Calu3 (cell line): ENCODE data around the gene SS18L1. TPM values are rescaled to one million over a fixed set of nuclear protein-coding genes. Genes with fewer than 3 reads are reported as not detected.
A peak's percentile ranks its signal among the peaks of the same experiment; 100 is the strongest.

Experiments used
- BruUV-seq: library from RNA; stranded (reverse); fragments of 400-500 nt; replicated peaks from 2 replicates; lab custom pipeline; 2021; lab: Mats Ljungman, UMichigan
- CTCF ChIA-PET: fragments of 300-600 bp; sonication (Branson Sonifier 250); formaldehyde crosslinking; loops from one replicate; lab custom pipeline; 2022; ENCODE audit warnings: antibody characterized with exemption; lab: Charles Lee
- DNase-seq: peaks from one replicate; pipeline ENCODE4 v3.0.0; 2022
- H3K27ac Mint-ChIP-seq: one replicate; pipeline ENCODE4 v1.8.0; 2022; ENCODE audit warnings: mixed read lengths; ENCODE audit not compliant: unreplicated experiment
- H3K27me3 Mint-ChIP-seq: one replicate; pipeline ENCODE4 v1.8.0; 2022; ENCODE audit warnings: mixed read lengths; ENCODE audit not compliant: unreplicated experiment
- H3K36me3 Mint-ChIP-seq: one replicate; pipeline ENCODE4 v1.8.0; 2022; ENCODE audit warnings: mild to moderate bottlenecking, moderate library complexity, mixed read lengths; ENCODE audit not compliant: insufficient read depth, unreplicated experiment
- H3K4me1 Mint-ChIP-seq: one replicate; pipeline ENCODE4 v1.8.0; 2022; ENCODE audit warnings: mild to moderate bottlenecking, low read depth, mixed read lengths; ENCODE audit not compliant: unreplicated experiment
- H3K4me3 Mint-ChIP-seq: one replicate; pipeline ENCODE4 v1.8.0; 2022; ENCODE audit warnings: mild to moderate bottlenecking, low read depth, moderate library complexity, mixed read lengths; ENCODE audit not compliant: unreplicated experiment
- H3K9me3 Mint-ChIP-seq: one replicate; pipeline ENCODE4 v1.8.0; 2022; ENCODE audit warnings: low read depth, mixed read lengths; ENCODE audit not compliant: unreplicated experiment
- intact Hi-C: fragments of 100-400 bp; cut with micrococcal nuclease; formaldehyde crosslinking; loops from one replicate; pipeline ENCODE4 v1.10.0; 2022; ENCODE audit not compliant: unreplicated experiment
- total RNA-seq: library from RNA; stranded (reverse); gene quantifications from 2 replicates; pipeline ENCODE4 v1.2.3, GENCODE V29; 2022
- TF ChIP-seq, protein P1 (sequence below): fragments of 200-600 bp; IDR thresholded peaks from one replicate; pipeline ENCODE4 v1.8.0; 2022; ENCODE audit warnings: antibody characterized with exemption; ENCODE audit not compliant: unreplicated experiment

The SS18L1 gene
- total RNA-seq, 1 experiment from 2014 or later = 47.4 TPM

DNA sequence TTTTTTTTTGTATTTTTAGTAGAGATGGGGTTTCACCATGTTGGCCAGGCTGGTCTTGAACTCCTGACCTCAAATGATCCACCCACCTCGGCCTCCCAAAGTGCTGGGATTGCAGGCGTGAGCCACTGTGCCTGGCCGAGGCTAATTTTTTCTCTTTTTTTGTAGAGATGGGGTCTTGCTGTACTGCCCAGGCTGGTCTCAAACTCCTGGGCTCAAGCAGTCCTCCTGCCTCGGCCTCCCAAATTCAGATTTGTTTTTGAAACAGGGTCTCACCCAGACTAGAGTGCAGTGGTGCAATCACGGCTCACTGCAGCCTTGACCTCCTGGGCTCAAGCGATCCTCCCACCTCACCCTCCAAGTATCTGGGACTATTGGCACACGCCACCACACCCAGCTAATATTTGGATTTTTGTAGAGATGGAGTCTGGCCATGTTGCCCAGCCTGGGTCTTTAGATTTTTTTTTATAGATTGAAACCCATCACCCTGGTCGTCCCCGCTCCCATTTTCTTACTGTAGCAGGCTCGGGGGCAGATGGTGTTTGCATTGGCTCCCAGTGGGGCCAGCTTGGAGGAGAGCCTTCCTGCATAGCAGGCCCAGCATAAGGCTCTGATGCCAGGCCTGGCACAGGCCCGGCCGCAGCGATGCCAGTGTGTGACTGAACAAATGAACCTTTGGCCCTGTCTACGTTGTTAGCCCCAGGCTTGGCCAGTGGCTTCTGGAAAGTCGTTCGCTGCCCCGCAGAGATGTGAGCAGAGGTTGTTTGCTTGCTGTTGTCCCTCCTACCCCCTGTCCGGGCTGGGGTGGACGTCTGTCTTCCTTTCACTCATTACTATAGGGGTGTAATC is 35.0 kb downstream of the SS18L1 start:
- intact Hi-C loops = no loop called here
- Mint-ChIP-seq H3K4me1 (peaks cover 8% of the 10 kb centered on the region), H3K27me3 (no peaks in the 10 kb centered on the region), H3K36me3 (peaks cover 46% of the 10 kb centered on the region), H3K27ac (no peak overlapping the region), H3K9me3 (no peaks in the 10 kb centered on the region), H3K4me3 (no peak overlapping the region)
- CTCF ChIA-PET = interaction anchor here (1.1 kb wide), 1 partner anchor 124 kb away, joined by 6 read pairs; no protein-coding TSS in a partner anchor
- BruUV-seq = no TSS peak
- no peak for DNase-seq
- TF ChIP-seq, protein P1, sequence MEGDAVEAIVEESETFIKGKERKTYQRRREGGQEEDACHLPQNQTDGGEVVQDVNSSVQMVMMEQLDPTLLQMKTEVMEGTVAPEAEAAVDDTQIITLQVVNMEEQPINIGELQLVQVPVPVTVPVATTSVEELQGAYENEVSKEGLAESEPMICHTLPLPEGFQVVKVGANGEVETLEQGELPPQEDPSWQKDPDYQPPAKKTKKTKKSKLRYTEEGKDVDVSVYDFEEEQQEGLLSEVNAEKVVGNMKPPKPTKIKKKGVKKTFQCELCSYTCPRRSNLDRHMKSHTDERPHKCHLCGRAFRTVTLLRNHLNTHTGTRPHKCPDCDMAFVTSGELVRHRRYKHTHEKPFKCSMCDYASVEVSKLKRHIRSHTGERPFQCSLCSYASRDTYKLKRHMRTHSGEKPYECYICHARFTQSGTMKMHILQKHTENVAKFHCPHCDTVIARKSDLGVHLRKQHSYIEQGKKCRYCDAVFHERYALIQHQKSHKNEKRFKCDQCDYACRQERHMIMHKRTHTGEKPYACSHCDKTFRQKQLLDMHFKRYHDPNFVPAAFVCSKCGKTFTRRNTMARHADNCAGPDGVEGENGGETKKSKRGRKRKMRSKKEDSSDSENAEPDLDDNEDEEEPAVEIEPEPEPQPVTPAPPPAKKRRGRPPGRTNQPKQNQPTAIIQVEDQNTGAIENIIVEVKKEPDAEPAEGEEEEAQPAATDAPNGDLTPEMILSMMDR = no peak

DNA sequence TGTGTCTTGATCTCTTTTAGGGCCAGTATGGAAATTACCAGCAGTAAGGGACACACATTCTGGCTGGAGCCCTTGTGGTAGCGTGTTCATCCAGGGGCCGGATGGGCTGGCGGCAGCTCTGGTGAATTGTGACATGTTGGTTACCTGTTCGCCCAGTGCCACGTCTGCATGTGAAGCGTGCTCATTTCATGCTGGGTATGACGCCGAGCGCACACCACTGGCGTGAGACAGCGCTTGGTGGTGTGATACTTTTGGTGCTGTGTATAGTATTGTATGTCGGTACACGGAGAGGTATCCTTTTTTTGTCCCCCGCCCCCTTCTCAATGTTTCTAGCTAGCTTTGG is 35.6 kb downstream of the SS18L1 start:
- CTCF ChIA-PET = no interaction called here
- no peak overlapping the region for H3K27ac Mint-ChIP-seq
- TF ChIP-seq, protein P1 = no peak

DNA sequence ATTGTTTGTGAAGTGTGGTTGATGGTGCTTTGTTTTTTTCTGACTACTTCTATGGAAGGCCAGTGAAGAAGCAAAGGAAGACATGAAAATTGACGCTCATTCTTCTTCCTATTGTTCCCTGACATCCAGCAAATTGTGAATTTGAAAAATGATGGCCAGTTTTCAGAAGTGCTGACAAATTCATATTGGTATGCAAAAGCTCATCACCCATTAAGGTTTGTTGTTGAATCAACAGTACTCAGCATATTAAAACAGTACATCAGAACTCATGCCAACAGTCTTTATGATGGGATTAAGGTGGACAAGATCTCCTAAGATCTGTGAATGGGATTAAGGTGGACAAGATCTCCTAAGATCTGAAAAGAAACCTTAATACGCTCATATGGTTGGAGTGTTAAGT is 38.2 kb downstream of the SS18L1 start:
- Mint-ChIP-seq H3K4me1 (peaks cover 21% of the 10 kb centered on the region), H3K36me3 (peaks cover 35% of the 10 kb centered on the region), H3K27ac (peak overlapping the region; percentile 96), H3K4me3 (peak overlapping the region; percentile 94), H3K27me3 (no peaks in the 10 kb centered on the region), H3K9me3 (no peaks in the 10 kb centered on the region)
- DNase-seq = no peak
- intact Hi-C loops = no loop called here
- no TSS peak for BruUV-seq
- TF ChIP-seq, protein P1 = no peak
- CTCF ChIA-PET = no interaction called here

More for the DNA sequence above, 35.6 kb downstream of the SS18L1 start:
- BruUV-seq = no TSS peak
- Mint-ChIP-seq H3K9me3 (no peaks in the 10 kb centered on the region), H3K36me3 (peaks cover 46% of the 10 kb centered on the region), H3K27me3 (no peaks in the 10 kb centered on the region), H3K4me3 (no peak overlapping the region), H3K4me1 (peaks cover 12% of the 10 kb centered on the region)
- no peak for DNase-seq
- intact Hi-C loops = no loop called here

DNA sequence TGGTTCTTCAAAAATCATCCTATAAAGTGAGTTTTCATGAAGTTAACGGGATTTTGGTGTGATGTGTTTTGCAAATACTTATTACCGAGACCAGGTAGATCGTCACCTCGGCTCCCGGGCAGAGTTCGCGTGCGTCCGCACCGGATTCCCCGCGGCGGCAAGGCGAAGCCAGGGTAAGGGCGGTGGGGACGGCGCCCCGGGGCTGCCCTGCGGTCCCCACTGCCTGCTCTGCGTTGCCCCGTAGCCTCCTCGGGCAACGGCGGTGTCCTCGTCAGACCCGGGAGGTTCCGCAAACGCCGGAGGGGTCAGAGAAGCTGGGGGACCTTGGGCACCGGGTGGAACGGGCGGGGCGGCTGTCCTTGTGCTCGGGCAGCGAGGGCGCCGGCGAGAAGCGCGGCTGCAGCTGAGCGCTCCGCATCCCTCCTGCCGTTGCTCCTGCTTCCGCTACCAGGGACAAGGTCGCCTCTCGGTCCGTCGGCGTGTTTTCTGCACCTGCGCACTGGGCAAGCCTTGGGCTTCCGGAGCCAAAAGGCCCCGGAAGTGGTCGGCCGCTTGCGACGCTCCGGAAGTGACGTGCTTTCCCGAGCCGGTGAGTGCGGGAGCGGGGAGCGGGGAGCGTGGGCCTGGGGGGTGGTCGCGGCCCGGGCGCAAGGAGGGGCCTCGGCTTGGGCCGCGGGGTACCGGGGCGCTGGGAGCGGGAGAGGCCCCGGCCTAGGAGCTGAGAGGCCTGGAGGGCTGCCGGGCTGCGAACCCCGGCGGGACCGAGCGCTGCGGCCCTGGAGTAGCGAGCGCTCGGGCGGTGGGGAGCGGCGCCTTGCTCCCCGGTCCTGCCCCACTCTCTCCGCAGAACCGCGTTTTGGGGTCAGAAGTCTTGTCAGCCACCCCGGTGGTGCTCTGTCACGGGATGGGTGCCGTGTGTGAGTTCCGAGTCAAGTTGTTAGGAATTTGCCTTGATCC is 39.2 kb downstream of the SS18L1 start, which contains the start of gene MTG2:
TSS of gene MTG2 (plus strand) at position 560 of the 957 bp plus-strand sequence. CDS start 10,393 bp downstream, outside the sequence.
- intact Hi-C loops = no loop called here
- BruUV-seq = TSS peak; percentile 89
- CTCF ChIA-PET = interaction anchor here (0.5 kb wide), 1 partner anchor 1162 kb away, joined by 4 read pairs; no protein-coding TSS in a partner anchor

More for the DNA sequence above, 39.2 kb downstream of the SS18L1 start, which contains the start of gene MTG2:
- H3K27ac Mint-ChIP-seq = peak within 1 kb of the TSS; percentile 96
- no peaks in the 10 kb centered on the region for H3K9me3 Mint-ChIP-seq
- no peaks in the 10 kb centered on the region for H3K27me3 Mint-ChIP-seq
- DNase-seq = peak; percentile 98
- H3K4me1 Mint-ChIP-seq = peaks cover 31% of the 10 kb centered on the region
- TF ChIP-seq, protein P1 = no peak
- peaks cover 31% of the 10 kb centered on the region for H3K36me3 Mint-ChIP-seq
- peak within 1 kb of the TSS; percentile 94 for H3K4me3 Mint-ChIP-seq
